Psoas muscle (tissue), 8 donors: ENCODE measurements around the gene FUBP1. TPM values are rescaled to one million over a fixed set of nuclear protein-coding genes. Genes with fewer than 3 reads are reported as not detected.
A peak's percentile ranks its signal among the peaks of the same experiment; 100 is the strongest.
"Not testable (repeated sequence)": the region's sequence is repeated elsewhere in the genome, so short reads cannot be mapped to it uniquely, and the experiment has no call there.

Experiments used
- ATAC-seq, 4 donors: fragments of 200-7000 bp; cut with Tn5 transposase; one replicate each; pipeline ENCODE4 v1.9.1; 2020; ENCODE audit warnings: moderate library complexity in 3 of 4, mild to moderate bottlenecking in 2 of 4
- DNase-seq, 2 donors: peaks; one replicate each; pipeline ENCODE4 v3.0.0-alpha.2; 2020
- H3K27ac ChIP-seq: fragments of 200-600 bp; one replicate; pipeline ENCODE4 v1.8.0; 2022
- H3K27me3 ChIP-seq, 3 donors: fragments of 200-600 bp in 1 of 3; one replicate each; pipeline versions ENCODE4 v1.6.1 to v1.8.0; 2013 to 2022; ENCODE audit warnings: low read length in 2 of 3, mild to moderate bottlenecking in 2 of 3, moderate library complexity in 1 of 3; ENCODE audit not compliant: insufficient read depth in 3 of 3
- H3K36me3 ChIP-seq, 2 donors: fragments of 200-600 bp in 1 of 2; one replicate each; pipeline versions ENCODE4 v1.6.1 to v1.8.0; 2013 to 2022; ENCODE audit warnings: low read depth in 1 of 2, mild to moderate bottlenecking in 1 of 2, moderate library complexity in 1 of 2; ENCODE audit not compliant: insufficient read depth in 1 of 2
- H3K4me1 ChIP-seq: fragments of 200-600 bp; one replicate; pipeline ENCODE4 v1.8.0; 2022
- H3K4me3 ChIP-seq: fragments of 200-600 bp; one replicate; pipeline ENCODE4 v1.8.0; 2022; ENCODE audit warnings: mild to moderate bottlenecking
- H3K9me3 ChIP-seq: fragments of 200-600 bp; one replicate; pipeline ENCODE4 v1.8.0; 2022
- CTCF ChIP-seq: fragments of 200-600 bp; IDR thresholded peaks from one replicate; pipeline ENCODE4 v1.8.0; 2022; ENCODE audit warnings: antibody characterized with exemption
- WGBS, 3 donors: extraction: QIAGEN DNeasy Blood & Tissue Kit; methylation state at CpG; one replicate each; pipeline versions ENCODE4 v1.1.6 to v1.1.7; 2013; 5-methylcytosine and 5-hydroxymethylcytosine counted together
- intact Hi-C, 2 donors: fragments of 100-400 bp; cut with DNase I; formaldehyde crosslinking; loops; one replicate each; pipeline versions ENCODE4 v1.11.0 to v1.14.2; 2022
- long read RNA-seq, 2 donors: library from polyadenylated mRNA; unstranded; transcript quantifications; one replicate each; pipeline ENCODE4 v2.0.0, GENCODE V29; 2021
- polyA plus RNA-seq, 3 donors: library from polyadenylated mRNA; stranded (reverse); fragments of 200-250 nt; gene quantifications; one replicate each; pipeline ENCODE4 v1.2.3, GENCODE V29; 2013
- total RNA-seq, 4 donors: library from RNA; stranded (reverse); fragmentation: NEBNext Ultra II Directional in 2 of 4; extraction: Animal tissue kit (Norgen Biotek cat#: 25700) in 2 of 4; gene quantifications; one replicate each; pipeline versions ENCODE4 v1.2.1 to v1.2.4, GENCODE V29; 2021 to 2023
- donor health status: healthy with polysubstance abuse.
- donor health status: DM: no; HTN: no; CAD: no; lungs with moderate emphysema.
- donor health status: Bipolar disorder and iron deficiency.
- donor health status: healthy.
- donor health status: DM: yes; HTN: yes; CAD: no.
- donor health status: DM: no; HTN: no; CAD: no.
- donor health status: DM: no; HTN: no; CAD: no.
- donor health status: DM: yes; HTN: yes; CAD: no.

Gene FUBP1
- total RNA-seq (10 to 100 TPM; 48.8 to 72.1 (median 63.7) TPM), polyA plus RNA-seq (10 to 100 TPM; 24.1 to 50.9 (median 34.9) TPM)
- long read RNA-seq, donor 1, partial matches to known transcripts, result 7 of 20 reads
- long read RNA-seq, donor 1, other reads (novel, unspliced or antisense), result 10 of 20 reads
- long read RNA-seq, donor 2, transcript FUBP1-203 (20 exons, 2,378 nt), result major isoform, 5 of 34 reads
- long read RNA-seq, donor 2, partial matches to known transcripts, result 10 of 34 reads
- long read RNA-seq, donor 2, other reads (novel, unspliced or antisense), result 19 of 34 reads

- Histone ChIP-seq H3K4me3 (peak within 1 kb of the TSS; percentile 83), H3K4me1 (peaks cover 47% of the 10 kb centered on the region), H3K27me3 (no peaks in the 10 kb centered on the region), H3K27ac (peak within 1 kb of the TSS; percentile 96), H3K9me3 (no peaks in the 10 kb centered on the region), H3K36me3 (no peaks in the 10 kb centered on the region)
- ATAC-seq, result peak; percentile 90 to 93 (median 92)
- TF ChIP-seq CTCF, result peak; percentile 76
- DNase-seq, result peak; percentile 92 to 95
- 0% methylated on average over 57 of the region's 57 CpGs for WGBS, 3 donors
- intact Hi-C loops, result loop anchor here (1.0 to 5.0 kb wide), 4 partner anchors 25 to 136 kb away; partner anchors contain the start of gene DNAJB4 (in 1 of the 2)
Observed at GRCh38 chr1:77978969-77979876, at the start of gene FUBP1. TSS of gene FUBP1 (minus strand) at chr1:77979072. CDS start at chr1:77979004, 68 bp downstream.

- ATAC-seq, H3K9me3 ChIP-seq, intact Hi-C loops, H3K4me1 ChIP-seq, H3K4me3 ChIP-seq, DNase-seq, H3K27me3 ChIP-seq, H3K27ac ChIP-seq: not testable (repeated sequence)
- 96 to 97% (median 96%) methylated on average over 4 of the region's 4 CpGs for WGBS, 3 donors
- H3K36me3 ChIP-seq, result peaks cover 0 to 32% of the 10 kb centered on the region in 2 donors
Observed at GRCh38 chr1:78021134-78021533, 42.3 kb upstream of the FUBP1 start.

- Histone ChIP-seq H3K27me3 (no peaks in the 10 kb centered on the region), H3K27ac (no peak overlapping the region), H3K4me1 (peaks cover 8% of the 10 kb centered on the region), H3K36me3 (peaks cover 0 to 50% of the 10 kb centered on the region in 2 donors), H3K4me3 (no peak overlapping the region), H3K9me3 (no peaks in the 10 kb centered on the region)
- no peak for ATAC-seq
- 93 to 100% (median 100%) methylated on average over 1 of the region's 1 CpG for WGBS, 3 donors
- intact Hi-C loops, result no loop called here
- DNase-seq, result no peak
- TF ChIP-seq CTCF, result no peak
Observed at GRCh38 chr1:78019024-78019423, 40.2 kb upstream of the FUBP1 start.

GRCh38 chr1:78015148-78015547, 36.3 kb upstream of the FUBP1 start:
- ATAC-seq, result peak in 3 of 4 donors; percentile 19 to 60 (median 34)
- no peak for TF ChIP-seq CTCF
- no peak for DNase-seq
- no peaks in the 10 kb centered on the region for H3K27me3 ChIP-seq
- intact Hi-C loops, result no loop called here
- peaks cover 0 to 64% of the 10 kb centered on the region in 2 donors for H3K36me3 ChIP-seq
- peak overlapping the region; percentile 33 for H3K4me3 ChIP-seq
- H3K27ac ChIP-seq, result peak overlapping the region; percentile 39
- no peaks in the 10 kb centered on the region for H3K9me3 ChIP-seq
- peaks cover 35% of the 10 kb centered on the region for H3K4me1 ChIP-seq

- Histone ChIP-seq H3K4me1 (peaks cover 56% of the 10 kb centered on the region), H3K27ac (peak overlapping the region; percentile 61), H3K9me3 (no peaks in the 10 kb centered on the region), H3K27me3 (no peaks in the 10 kb centered on the region), H3K36me3 (peaks cover 0 to 31% of the 10 kb centered on the region in 2 donors), H3K4me3 (peak overlapping the region; percentile 69)
- 50 to 61% (median 58%) methylated on average over 2 of the region's 2 CpGs for WGBS, 3 donors
- no peak for TF ChIP-seq CTCF
- no peak for ATAC-seq
- no peak for DNase-seq
- intact Hi-C loops, result loop anchor here (5.0 kb wide), 1 partner anchor 36 kb away; the partner anchor contains the start of gene GIPC2 (in 2 of the 2)
Observed at GRCh38 chr1:78011050-78011449, 32.2 kb upstream of the FUBP1 start.
